Measurements from ENCODE around the gene TRPM8.
"Not testable (repeated sequence)": the region's sequence is repeated elsewhere in the genome, so short reads cannot be mapped to it uniquely, and the experiment has no call there.

The TRPM8 gene

DNA sequence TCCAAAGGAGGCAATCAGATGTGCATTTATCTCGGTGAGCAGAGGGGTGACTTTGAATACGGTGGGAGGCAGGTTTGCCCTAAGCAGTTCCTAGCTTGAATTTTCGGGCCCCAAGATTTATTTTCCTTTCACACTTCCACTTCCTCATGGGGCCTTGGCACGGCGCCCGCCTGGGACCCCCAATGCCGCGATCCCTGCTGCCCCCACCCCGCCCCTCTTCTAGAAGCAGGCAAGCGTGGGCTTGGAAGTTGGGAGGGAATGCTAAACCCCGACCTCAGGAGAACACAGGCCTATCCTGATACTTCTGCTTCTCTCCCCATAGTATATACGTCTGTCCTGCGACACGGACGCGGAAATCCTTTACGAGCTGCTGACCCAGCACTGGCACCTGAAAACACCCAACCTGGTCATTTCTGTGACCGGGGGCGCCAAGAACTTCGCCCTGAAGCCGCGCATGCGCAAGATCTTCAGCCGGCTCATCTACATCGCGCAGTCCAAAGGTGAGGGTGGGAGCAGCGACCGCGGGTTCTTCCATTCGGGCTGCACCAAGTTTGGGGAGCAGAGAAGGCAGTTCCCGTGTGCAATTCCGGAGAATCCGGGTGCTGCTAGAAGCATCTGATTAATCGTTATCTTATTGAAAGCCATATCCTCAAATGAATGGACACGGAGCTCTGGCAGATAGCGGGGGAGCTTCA, 21.6 kb downstream of the TRPM8 start:
- DNase-seq, result no peak

DNA sequence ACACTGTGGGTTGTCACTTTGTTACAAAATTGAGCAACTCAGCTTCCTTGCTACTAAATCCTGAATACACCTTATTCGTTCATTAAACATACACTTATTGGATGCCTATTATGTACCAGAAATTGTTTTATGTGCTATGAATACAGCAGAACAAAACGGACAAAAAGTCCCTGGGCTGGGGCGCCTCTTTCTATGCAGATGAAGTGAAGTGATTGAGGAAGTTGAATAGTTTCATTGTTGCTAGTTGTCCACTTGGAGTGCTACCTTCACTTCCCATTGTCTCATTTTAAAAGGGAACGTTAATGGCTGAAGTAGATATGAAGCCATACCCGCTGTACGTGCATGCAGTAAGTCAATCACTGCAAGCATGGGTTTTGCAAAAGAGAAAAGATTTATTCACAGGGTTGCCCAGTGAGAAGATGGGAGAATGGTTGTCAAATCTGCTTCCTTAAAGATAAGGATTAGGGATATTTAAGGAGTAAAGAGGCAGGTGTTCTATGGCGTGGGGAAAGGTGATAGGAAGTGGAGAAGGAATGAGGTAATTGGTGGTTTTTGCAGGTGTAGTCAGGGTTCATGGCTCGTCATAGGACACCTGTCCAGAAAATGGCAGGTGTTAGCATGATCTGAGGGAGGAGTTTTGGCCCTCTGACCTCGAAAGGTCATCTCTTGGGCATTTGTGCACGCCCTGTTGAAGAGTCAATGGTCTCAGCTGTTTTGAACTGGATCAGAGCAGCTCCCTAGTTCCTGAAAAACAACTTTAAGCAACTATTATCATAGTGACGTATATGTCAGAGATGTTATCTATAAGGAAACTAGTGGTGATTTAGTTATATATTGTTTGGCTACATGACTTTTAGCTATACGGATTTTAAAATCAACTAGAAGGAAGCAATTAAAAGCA, 23.5 kb downstream of the TRPM8 start:
- DNase-seq, result no peak

DNA sequence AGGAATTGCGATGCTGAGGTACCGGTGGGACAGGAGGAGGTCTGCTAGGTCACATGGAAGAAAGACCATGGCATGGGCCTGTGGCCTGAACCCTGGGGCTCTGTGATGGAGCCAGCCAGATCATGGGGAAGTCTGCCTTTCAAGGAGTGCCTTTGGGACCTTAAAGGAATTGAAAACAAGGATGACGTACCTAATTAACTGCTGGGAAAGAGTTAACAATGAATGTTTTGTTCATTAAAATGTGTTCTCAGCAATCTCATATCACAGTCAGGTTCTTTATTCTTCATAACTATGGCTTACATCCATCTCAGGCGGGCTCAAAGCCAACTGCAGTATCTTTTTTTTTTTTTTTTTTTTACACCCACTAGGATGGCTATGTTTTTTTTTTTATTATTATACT, 25.6 kb downstream of the TRPM8 start:
- DNase-seq, result no peak

DNA sequence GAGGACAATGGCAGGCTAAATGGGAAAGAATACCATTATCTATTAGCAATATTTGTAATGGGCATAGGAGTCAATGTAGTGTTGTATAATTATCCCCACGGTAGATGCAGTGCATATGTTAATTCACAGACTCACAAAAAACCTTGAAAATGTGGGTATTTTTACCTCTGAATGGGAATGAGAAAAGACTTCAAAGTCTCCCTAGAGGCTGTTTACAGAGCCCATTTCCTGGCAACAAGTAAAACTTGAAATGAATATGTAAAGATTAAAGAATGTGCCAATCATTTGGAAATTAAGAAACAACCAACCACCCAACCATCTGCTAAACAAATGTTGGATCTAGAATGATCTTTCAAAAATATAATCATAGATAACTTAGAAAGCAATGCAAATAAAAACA, 27.1 kb downstream of the TRPM8 start:
- DNase-seq, result no peak

DNA sequence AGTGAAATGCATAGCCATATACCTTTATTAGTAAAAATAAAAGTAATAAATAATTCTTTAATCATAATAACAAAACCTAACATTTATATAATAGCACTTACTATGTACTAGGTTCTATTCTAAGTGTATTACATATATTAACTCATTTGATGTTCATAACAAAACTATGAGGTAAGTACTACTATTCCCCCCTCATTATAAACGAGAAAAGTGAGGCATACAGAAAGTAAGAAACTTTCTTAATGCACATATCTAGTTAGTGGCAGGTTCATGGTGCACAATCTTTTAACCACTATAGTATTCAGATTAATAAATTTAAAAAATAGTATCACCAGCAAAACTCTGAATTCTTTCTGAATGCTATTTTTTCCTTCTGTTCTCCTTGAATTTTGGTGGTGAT, 27.5 kb downstream of the TRPM8 start:
- DNase-seq, result no peak

DNA sequence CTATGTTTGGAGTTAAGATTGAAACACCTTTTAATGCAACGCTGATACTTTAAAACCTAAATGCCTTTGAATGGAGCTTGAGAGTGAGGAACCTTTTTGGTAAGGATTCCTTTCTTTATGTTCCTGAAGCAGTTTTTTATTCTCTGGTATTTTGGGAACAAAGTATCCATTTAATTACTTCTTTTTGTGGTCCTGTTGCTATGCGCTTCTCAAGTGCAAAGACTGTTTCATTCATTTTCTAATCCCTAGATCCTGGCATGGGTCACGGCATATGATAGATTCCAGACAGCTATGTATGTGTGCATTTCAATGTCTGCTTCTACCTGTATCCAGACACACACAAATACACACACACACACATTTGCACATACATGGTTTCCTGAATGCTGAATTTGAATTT, 28.0 kb downstream of the TRPM8 start:
- DNase-seq, result no peak

DNA sequence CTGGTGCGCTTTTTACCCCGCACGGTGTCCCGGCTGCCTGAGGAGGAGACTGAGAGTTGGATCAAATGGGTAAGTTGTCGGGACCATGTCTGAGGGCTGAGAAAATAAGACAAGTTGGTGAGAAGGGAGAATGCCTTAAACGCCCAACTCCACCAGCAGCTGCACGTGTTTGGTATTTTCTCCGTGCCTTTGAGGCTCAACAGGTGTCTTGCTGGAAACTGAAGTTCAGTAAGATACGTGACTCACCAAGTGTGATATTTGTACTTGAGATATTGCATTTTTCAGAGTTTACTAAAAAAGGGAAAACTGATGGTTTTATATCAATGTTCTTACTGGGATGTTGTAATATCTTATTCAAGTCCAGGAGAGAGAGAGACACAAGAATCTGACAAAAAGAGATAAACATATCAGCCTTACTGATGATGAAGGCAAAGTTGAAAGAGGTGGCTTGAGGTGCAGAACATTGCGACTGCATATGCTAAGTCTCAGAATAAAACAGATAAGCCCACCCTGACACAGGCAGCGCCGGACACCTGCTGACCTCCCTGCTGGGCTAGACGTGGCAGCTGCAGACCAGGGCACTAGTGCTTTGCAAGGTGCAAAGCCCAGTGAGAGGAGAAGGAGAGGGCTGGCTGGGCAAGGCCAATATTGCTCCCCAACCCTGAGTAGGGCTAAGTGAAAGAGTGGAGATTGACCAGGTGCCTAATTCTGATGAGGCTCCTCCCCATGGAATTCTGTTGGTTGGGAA, 33.1 kb downstream of the TRPM8 start:
- DNase-seq, result no peak

DNA sequence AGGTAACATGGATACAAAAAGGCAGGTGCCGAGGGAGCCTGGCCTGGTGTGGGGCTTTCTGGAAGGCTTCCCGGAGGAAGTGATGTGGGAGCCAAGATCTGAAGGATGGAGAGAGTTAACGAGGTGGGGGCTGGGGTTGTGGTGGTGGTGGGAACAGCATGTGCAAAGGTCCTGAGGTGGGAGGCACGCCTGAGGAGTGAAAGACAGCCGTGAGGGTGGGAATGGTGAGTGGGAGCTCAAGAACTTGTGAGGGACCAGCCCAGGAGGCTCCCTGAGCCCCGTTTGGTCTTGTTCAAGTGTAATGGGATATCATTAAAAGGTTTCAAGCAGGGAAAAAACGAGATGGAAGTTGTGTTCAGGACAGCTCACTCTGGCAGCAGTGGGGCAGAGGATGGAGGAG, 35.2 kb downstream of the TRPM8 start:
- DNase-seq, result no peak

DNA sequence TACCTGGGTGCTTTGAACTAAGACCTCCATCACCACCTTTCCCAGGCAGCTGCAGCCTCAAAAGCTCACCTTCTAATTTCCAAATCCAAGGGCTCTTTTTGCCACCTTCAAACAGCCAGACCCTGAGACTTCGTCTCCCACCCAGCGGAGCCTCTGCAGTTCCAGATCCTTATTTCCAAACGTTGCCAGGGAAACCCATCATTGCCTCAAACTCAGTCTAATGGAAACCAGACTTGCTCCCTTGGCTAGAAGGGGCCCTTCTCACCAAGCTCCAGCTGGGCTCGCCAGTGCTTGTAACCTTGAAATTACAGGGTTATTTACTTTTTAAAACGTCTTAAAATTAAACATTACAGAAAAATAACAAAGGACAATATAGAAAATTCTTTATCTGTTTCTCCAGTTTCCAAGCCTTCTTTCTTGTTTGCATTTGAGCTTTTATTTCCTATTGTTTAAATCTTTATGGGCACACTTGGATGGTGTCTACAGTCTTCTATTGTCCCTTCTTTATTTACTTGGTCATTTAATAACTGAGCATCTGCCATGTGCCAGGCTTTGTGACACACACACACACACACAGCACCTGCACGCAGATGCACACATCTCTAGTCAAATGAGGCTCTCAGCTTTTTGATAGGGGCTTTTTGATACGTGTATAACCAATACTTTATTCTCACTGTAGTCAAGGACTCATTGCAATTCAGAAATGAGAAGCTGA, 36.1 kb downstream of the TRPM8 start:
- DNase-seq, result no peak

DNA sequence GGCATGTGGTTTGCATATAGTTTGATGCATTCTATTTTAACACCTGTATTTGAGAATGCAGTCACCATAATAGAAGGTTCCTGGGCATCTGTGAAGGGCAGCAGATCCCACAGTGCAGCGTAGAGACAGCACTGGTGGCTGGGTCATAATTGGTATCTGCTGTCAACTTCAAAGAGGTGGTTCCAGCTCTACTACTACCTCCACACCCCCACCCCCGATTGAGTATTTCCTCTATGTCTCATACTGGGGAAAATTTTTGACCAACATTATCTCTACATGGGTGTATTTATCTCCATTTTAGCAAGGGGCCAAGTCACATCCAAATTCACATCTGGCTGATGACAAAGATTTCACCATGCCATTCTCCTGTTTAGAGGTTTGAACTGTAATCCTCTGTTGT, 43.0 kb downstream of the TRPM8 start:
- no peak for DNase-seq

DNA sequence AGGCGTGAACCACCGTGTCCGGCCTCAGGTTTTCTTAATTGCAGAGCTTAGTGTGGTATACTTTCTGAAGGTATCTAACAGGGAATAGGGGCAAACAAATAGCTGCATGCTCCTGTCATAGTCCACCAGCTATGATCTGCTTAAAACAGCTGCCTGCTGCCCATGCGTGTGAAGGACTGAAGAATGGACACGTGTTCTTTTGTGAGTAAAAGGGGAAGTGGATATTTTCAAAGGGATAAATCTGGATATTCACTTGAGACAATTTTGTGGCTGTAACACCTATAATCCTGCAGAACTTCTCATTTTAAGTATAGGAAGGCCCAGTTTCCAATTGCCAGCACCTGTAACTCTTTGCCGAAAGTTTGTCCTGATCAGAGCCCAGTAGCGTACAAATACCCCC, 44.7 kb downstream of the TRPM8 start:
- no peak for DNase-seq

DNA sequence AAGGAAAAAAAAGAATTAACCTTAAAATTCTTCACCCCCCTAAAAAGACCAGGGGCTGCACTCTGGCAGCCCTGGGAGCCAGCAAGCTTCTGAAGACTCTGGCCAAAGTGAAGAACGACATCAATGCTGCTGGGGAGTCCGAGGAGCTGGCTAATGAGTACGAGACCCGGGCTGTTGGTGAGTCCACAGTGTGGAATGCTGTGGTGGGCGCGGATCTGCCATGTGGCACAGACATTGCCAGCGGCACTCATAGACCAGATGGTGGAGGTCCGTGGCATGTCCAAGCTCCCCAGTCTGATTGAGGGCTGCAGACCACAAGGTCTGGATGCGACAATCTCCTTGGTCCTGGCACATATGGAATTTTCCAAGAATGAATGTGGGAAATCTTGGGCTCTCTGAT, 47.4 kb downstream of the TRPM8 start:
- DNase-seq, result no peak

DNA sequence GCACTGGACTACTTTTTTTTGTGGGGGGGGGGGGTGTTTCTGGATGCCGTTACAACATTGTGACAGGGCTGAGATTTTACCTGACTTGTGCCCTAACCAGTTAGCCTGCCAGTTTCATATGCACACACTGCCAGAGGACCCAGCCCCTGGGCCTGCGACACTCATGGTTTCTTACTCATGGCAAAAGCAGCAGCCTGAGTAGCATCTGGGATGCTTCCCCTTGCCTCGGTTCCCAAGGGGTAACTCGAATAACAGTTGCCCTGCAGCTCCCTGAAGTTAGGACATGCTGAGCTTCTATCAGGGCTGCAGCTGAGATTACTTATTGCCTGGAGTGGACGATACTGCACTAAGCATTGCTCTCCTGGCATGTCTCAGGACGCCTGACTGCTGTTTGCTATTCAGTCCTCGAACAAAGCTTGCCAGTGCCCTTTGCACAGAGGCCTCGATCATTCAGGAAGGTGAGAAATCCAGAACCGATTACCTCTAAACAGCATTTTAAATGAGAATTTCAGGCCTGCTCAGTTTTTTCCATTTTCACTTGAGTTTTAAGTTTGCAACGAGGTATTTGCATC, 47.9 kb downstream of the TRPM8 start:
- no peak for DNase-seq

DNA sequence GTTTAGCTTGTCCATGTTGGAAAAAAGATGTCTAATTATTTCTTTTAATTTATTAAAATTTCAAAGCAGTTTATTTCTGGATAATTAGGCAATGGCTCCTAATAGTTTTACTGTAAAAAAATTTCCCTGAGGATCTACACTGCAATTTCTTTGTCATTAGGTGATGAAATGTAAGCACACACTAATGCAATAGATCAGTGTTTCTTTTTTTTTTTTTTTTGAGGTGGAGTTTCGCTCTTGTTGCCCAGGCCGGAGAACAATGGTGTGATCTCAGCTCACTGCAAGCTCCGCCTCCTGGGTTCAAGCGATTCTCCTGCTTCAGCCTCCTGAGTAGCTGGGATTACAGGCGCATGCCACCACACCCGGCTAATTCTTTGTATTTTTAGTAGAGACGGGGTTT, 48.5 kb downstream of the TRPM8 start:
- not testable (repeated sequence) for DNase-seq

DNA sequence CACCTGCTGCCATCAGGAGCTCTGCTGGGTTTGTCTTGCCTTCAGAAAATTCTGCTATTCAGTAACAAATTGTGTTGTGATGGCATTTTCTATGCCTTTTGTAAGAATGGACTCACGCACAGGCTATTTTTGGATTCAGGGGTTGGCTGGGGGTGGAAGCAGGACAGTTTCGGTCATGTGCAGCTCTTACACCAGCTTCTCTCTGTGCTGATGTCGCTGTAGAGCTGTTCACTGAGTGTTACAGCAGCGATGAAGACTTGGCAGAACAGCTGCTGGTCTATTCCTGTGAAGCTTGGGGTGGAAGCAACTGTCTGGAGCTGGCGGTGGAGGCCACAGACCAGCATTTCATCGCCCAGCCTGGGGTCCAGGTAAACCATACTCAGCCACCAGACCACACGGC, 49.2 kb downstream of the TRPM8 start:
- DNase-seq, result no peak

DNA sequence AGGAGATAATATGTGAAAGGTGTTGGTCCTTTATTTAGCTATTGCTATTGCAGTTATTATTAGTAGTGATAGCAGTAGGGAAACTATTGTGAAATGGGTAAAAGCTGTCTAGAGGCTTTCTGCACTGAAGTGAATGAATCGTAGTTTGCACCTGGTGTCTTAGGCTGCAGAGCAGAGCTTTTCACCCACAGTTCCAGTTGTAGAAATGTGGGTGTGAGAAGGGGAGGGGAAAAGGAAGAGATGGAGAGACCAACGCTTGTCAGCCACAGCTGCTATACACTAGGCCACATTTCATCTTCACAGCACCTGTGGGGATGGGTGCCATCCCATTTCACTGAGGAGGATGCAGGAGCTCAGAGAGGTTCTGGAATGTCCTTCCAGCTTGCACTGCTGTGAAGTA, 50.0 kb downstream of the TRPM8 start:
- no peak for DNase-seq

DNA sequence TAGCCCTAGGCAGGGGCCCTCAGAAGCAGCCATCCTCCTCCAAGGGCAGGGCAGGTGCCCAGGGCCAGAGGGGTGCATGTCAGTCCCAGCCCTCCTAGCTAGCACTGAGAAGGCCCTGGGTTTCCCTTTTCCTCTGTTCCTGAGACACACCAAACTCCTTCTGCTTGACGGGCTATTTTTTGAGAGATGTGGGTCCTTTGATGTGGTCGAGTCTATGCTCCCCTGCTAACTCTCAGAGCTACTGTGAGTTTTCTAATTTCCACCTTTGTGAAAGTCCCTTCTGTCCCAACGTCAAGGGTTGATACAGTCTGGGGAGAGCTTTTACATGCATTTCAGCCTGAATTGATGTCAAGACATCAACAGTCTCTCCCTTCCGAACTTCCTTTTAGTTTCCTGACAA, 51.4 kb downstream of the TRPM8 start:
- no peak for DNase-seq

DNA sequence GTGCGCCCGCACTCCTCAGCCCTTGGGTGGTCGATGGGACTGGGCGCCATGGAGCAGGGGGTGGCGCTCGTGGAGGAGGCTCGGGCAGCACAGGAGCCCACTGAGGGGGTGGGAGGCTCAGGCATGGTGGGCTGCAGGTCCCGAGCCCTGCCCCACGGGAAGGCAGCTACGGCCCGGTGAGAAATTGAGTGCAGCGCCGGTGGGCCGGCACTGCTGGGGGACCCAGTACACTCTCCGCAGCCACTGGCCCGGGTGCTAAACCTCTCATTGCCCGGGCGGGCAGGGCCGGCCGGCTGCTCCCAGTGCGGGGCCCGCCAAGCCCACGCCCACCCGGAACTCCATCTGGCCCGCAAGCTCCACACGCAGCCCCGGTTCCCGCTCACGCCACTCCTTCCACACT, 55.3 kb downstream of the TRPM8 start:
- not testable (repeated sequence) for DNase-seq

DNA sequence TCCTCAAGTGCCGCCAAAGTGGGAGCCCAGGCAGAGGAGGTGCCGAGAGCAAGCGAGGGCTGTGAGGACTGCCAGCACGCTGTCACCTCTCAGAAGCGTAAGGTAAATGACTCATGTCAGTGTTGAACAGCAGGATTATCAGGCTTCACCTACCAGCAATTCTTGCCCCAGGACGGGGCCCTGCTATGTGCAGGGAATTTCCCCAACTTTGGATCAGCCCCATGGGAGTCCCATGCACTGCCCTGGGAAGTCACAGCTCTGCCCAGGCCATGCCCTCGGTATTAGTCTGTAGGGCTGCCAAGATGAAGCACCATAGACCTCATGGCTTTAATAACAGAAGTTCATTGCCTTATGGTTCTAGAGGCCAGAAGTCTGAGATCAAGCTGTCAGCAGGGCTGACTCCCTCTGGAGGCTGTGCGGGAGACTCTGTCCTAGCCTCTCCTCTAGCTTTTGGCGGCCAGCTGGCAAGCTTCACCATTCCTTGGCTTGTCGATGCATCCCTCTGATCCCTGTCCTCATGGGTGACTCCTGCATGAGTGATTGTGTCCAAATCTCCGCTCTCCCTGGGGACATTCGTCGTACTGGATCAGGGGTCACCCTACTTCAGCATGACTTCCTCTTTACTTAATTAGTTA, 55.9 kb downstream of the TRPM8 start:
- no peak for DNase-seq

DNA sequence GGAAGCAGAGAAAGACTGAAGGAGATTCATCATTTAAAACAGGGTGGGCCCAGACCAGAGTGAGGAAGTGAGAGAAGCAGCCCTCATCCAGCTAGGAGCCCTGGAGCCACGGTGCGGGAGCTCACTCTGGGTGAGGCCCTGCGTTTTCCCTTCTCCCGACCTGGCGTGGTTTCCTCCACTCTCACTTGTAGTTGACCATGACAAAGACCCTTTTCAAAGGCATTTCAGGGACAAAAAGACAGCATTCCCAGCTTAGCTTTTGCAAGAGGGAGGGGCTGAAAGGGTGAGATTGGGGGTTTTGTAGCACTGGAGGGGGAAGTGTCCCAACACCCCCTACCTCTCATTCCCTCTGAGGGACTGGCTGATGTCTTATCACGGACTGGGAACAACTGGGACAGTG, 56.6 kb downstream of the TRPM8 start:
- DNase-seq, result no peak

DNA sequence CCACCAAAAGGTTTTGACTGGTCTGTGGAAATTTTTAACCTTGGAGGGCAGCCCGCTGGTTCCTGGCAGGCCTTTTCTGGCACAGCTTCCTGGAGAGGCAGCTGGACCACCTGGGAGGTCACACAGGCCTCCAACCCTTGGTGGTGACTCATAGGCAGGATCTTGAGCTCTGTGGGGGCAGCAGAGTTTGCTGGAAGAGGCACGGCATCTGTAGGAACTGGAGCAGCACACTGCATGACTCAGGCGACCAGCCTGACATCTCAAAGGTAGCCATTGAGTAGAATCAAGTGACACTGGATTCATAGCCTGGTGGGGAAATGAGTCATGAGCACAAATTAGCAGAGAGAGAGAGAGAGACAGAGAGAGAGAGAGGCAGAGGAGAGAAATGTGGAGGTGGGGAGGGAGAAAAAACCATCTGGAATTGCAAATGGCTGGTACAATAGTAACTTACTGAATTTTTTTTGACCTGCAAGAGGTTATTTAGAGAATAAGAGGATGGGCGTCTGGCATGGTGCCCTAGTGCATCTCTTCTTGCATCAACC, 57.4 kb downstream of the TRPM8 start:
- no peak for DNase-seq

DNA sequence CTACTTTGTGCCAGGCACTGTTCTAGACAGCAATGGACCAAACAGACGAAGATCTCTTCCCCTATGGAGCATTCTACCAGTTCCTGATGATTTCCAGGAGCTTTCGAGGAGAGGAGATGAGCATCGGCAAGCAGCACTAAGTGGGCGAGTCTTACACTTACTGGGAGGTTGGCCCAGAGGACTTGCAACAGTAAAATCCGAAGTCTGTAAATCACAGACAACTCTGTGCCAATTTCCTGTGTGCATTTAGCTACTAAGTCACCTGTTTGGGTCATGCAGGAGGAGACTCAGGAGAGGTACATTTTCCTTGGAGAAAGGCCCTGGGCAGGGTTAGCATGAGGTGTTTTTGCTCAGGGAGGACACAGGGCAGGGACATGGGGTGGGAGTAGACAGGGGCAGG, 58.9 kb downstream of the TRPM8 start:
- DNase-seq, result no peak

Measured in activated CD4-positive, alpha-beta T cell treated with anti-CD3 and anti-CD28 coated beads, Interleukin-2, amount 50 U/mL, for 1 hour (primary cell).